Panc1 (cell line): ENCODE data around the gene CLDN22. TPM values are rescaled to one million over a fixed set of nuclear protein-coding genes. Genes with fewer than 3 reads are reported as not detected.

Experiments used
- ATAC-seq: fragments of 200-7000 bp; cut with Tn5 transposase; 2 replicates; pipeline ENCODE4 v1.9.1; 2020; ENCODE audit warnings: mild to moderate bottlenecking, moderate library complexity
- BruUV-seq: library from RNA; stranded (reverse); fragments of 400-500 nt; replicated peaks from 2 replicates; lab custom pipeline; 2021; lab: Mats Ljungman, UMichigan
- CTCF ChIA-PET: fragments of 300-600 bp; sonication (Branson Sonifier 250); formaldehyde crosslinking; loops from one replicate; lab custom pipeline; 2022; ENCODE audit warnings: antibody characterized with exemption; lab: Charles Lee
- POLR2A ChIA-PET: fragments of 300-600 bp; sonication (Branson Sonifier 250); formaldehyde crosslinking; loops from one replicate; lab custom pipeline; 2022; ENCODE audit warnings: antibody characterized with exemption; lab: Charles Lee
- DNase-seq: peaks from one replicate; pipeline ENCODE4 v3.0.0-alpha.2; 2010; ENCODE audit warnings: low read depth, low spot score
- H3K27ac ChIP-seq: 2 replicates; pipeline ENCODE4 v1.5.1; 2011; ENCODE audit warnings: mild to moderate bottlenecking, low read length, inconsistent platforms
- H3K27me3 ChIP-seq: fragments of 200-500 bp; sonication (Bioruptor generic); 2 replicates; pipeline ENCODE4 v1.6.0; 2014; ENCODE audit warnings: low read length, inconsistent platforms; ENCODE audit not compliant: control insufficient read depth, insufficient read depth
- H3K36me3 ChIP-seq: fragments of 200-500 bp; sonication (Bioruptor generic); 2 replicates; pipeline ENCODE4 v1.5.1; 2014; ENCODE audit warnings: inconsistent platforms, mild to moderate bottlenecking, low read length, moderate library complexity; ENCODE audit not compliant: control insufficient read depth, insufficient read depth
- H3K4me1 ChIP-seq: 2 replicates; pipeline ENCODE4 v1.5.1; 2011; ENCODE audit warnings: inconsistent platforms, mild to moderate bottlenecking, low read length, moderate library complexity; ENCODE audit not compliant: control insufficient read depth, insufficient read depth
- H3K4me3 ChIP-seq, 2 experiments: 2 replicates each; pipeline ENCODE4 v1.5.1; 2011 to 2012; ENCODE audit warnings: low read depth in 2 of 2, low read length in 2 of 2, mild to moderate bottlenecking in 2 of 2, inconsistent platforms in 1 of 2, moderate library complexity in 1 of 2
- H3K9me3 ChIP-seq: fragments of 200-500 bp; sonication (Bioruptor generic); 2 replicates; pipeline ENCODE4 v1.5.1; 2014; ENCODE audit warnings: low read depth, mild to moderate bottlenecking, inconsistent platforms, low read length, moderate library complexity; ENCODE audit not compliant: control insufficient read depth, insufficient read depth
- CTCF ChIP-seq: fragments of 450-650 bp; IDR thresholded peaks from 2 replicates; pipeline ENCODE4 v1.5.1; 2017; ENCODE audit warnings: mild to moderate bottlenecking
- POLR2AphosphoS5 ChIP-seq: IDR thresholded peaks from 2 replicates; pipeline ENCODE4 v1.6.1; 2012; ENCODE audit warnings: mild to moderate bottlenecking, low read depth, low read length, moderate library complexity
- REST ChIP-seq, 2 experiments: IDR thresholded peaks; 2 replicates each; pipeline ENCODE4 v1.6.1; 2011 to 2012; ENCODE audit warnings: low read depth in 2 of 2, control low read depth in 1 of 2, low read length in 1 of 2, mild to moderate bottlenecking in 1 of 2, moderate library complexity in 1 of 2; ENCODE audit not compliant: insufficient read depth in 1 of 2
- SIN3A ChIP-seq: IDR thresholded peaks from 2 replicates; pipeline ENCODE4 v1.6.1; 2012; ENCODE audit warnings: low read depth, mild to moderate bottlenecking, low read length, moderate library complexity, borderline replicate concordance; ENCODE audit not compliant: insufficient read depth
- TCF7L2 ChIP-seq: IDR thresholded peaks from 2 replicates; pipeline ENCODE4 v1.6.1; 2011; ENCODE audit warnings: mild to moderate bottlenecking, low read depth, low read length, inconsistent platforms
- in situ Hi-C: cut with HindIII; loops from 2 replicates; pipeline ENCODE4 v1.10.0; 2016; ENCODE audit warnings: low sequenced_read_pairs, low pct_unique_long_range_greater_than_20kb
- intact Hi-C: fragments of 100-400 bp; cut with micrococcal nuclease; formaldehyde crosslinking; loops from one replicate; pipeline ENCODE4 v1.10.0; 2022; ENCODE audit not compliant: unreplicated experiment
- total RNA-seq: library from RNA; stranded (reverse); gene quantifications from one replicate; pipeline ENCODE4 v1.2.1, GENCODE V29; 2021; ENCODE audit not compliant: unreplicated experiment

CLDN22 gene
- total RNA-seq, 1 experiment from 2014 or later: not detected

DNA sequence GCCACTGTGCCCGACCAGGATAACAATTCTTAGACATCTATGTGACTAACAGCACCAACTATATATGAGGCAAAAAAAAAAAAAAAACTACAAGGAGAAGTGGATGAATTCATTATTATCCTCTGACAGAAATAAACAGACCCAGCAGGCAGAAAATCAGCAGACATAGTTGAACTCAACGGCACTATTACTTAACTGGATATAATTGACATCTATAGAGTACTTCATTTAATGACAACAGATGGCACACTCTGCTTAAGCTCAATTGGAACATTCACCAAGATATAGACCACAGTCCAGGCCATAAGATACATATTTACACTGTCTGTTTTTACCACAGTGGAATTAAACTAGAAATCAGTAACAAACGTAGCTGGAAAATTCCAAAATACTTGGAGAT is 13.3 kb downstream of the CLDN22 start:
- H3K9me3 ChIP-seq: no peaks in the 10 kb centered on the region
- intact Hi-C loops (loop anchor here (10.0 kb wide), 1 partner anchor 88 kb away; no protein-coding TSS in a partner anchor), in situ Hi-C loops (no loop called here)
- POLR2A ChIA-PET: interaction anchor here (0.6 kb wide), 1 partner anchor 45 kb away, joined by 6 read pairs; no protein-coding TSS in a partner anchor
- DNase-seq (no peak), ATAC-seq (no peak)
- CTCF ChIA-PET: no interaction called here
- no peaks in the 10 kb centered on the region for H3K4me1 ChIP-seq
- peaks cover 3% of the 10 kb centered on the region; the same call in 1 of the 2 replicates for H3K36me3 ChIP-seq
- TF ChIP-seq SIN3A (no peak), CTCF (no peak), POLR2AphosphoS5 (no peak), REST (IDR thresholded peaks at IDR 0.05; ENCODE audit: insufficient read depth in 1 of 2, low read depth in 2 of 2, low read length in 1 of 2) (no peak), TCF7L2 (no peak)
- H3K4me3 ChIP-seq: no peak overlapping the region
- BruUV-seq: no TSS peak
- no peaks in the 10 kb centered on the region for H3K27me3 ChIP-seq
- no peak overlapping the region for H3K27ac ChIP-seq

GRCh38 chr4:183304538-183304937 is 15.5 kb downstream of the CLDN22 start:
- TF ChIP-seq TCF7L2 (no peak), CTCF (no peak), POLR2AphosphoS5 (no peak), REST (IDR thresholded peaks at IDR 0.05; ENCODE audit: insufficient read depth in 1 of 2, low read depth in 2 of 2, low read length in 1 of 2) (no peak), SIN3A (no peak)
- H3K4me1 ChIP-seq: no peaks in the 10 kb centered on the region
- no peak overlapping the region for H3K4me3 ChIP-seq
- CTCF ChIA-PET: no interaction called here
- intact Hi-C loops (loop anchor here (10.0 kb wide), 1 partner anchor 90 kb away; no protein-coding TSS in a partner anchor), in situ Hi-C loops (no loop called here)
- POLR2A ChIA-PET: no interaction called here
- H3K27me3 ChIP-seq: no peaks in the 10 kb centered on the region
- ATAC-seq: no peak
- BruUV-seq: no TSS peak
- no peak for DNase-seq
- H3K27ac ChIP-seq: no peak overlapping the region
- no peaks in the 10 kb centered on the region for H3K9me3 ChIP-seq
- peaks cover 8% of the 10 kb centered on the region; the same call in 1 of the 2 replicates for H3K36me3 ChIP-seq
